GM19239 (cell line): ENCODE results near the gene ZNF536.
"Not testable (repeated sequence)": the region's sequence is repeated elsewhere in the genome, so short reads cannot be mapped to it uniquely, and the experiment has no call there.

Source experiments
- DNase-seq: peaks from one replicate; pipeline ENCODE4 v3.0.0; 2011; ENCODE audit warnings: low spot score; ENCODE audit not compliant: insufficient read length
- FAIRE-seq: peaks from 2 replicates; lab custom pipeline; 2011; peaks lifted over from hg19 to GRCh38; lab: Jason Lieb, UNC

ZNF536 gene

GRCh38 chr19:30340771-30341561, 31.2 kb upstream of the ZNF536 start:
- no peak for FAIRE-seq
- no peak for DNase-seq

- FAIRE-seq (no peak), DNase-seq (no peak)
These were observed 30.5 kb upstream of the ZNF536 start for GRCh38 chr19:30341611-30342201.

DNA sequence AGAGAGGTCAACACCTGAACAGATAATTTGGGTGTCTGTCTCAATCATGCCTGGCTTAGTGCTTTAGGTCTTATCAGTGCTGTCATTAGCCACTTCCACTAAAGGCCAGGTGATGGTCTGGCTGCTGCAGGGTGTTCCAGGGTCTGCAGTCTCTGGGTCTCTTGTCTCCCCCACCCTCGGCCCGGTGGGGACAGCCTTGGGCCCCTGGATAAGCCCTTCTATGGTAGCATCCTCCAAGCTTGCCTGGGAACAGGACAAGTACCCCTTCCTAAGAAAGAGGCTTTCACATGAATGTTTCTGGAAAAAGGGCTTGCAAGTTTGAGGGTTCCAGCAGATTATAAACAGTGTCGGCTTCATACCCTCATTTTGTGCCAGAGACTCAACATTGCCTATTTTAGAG, 29.3 kb upstream of the ZNF536 start:
- no peak for FAIRE-seq
- no peak for DNase-seq

DNA sequence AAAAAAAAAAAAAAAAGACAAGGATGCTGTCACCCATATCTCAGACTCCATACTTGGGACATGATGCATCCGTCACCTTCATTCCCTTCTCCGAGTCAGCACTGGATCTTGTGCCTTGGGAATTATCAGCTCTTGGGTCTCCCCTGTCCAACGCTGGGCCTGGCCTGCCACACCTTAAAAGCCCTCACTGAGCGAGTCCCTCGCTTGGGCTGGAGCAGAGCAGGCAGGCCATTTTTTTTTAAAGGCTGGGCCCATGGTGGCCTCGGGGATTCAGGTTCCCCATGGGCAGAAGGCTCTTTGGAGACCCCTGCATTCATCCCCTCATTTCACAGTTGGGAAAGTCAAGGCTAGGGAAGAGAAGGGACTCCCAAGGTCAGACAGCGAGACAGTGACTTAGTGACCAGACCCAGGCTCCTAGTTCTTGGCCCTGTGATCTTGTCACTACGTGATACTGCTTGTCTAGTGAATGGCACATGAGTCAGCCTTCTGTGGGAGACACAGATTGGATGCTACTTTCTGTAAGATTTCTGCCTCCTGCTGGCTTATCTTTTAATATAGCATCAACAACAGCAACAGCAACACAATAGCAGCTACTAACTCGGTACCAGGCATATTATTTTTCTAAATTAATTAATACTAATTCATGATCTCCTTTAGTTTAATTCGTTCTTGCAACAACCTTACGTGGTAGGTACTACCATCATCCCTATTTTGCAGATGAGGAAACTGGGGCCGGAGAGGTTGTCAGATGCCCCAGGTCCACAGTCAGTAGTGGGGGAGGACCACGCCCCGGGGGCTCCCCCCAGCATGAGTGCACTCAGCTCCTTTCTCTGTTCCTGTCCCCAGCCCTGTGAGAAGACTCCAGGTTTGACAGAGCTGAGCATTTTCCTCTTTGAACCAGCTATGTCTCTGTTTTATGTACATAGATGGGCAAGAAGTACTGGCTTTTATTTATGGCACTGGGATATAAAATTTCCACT, 27.4 kb upstream of the ZNF536 start:
- no peak for FAIRE-seq
- DNase-seq = no peak

GRCh38 chr19:30345686-30346085, 26.5 kb upstream of the ZNF536 start:
- DNase-seq = no peak
- no peak for FAIRE-seq

DNA sequence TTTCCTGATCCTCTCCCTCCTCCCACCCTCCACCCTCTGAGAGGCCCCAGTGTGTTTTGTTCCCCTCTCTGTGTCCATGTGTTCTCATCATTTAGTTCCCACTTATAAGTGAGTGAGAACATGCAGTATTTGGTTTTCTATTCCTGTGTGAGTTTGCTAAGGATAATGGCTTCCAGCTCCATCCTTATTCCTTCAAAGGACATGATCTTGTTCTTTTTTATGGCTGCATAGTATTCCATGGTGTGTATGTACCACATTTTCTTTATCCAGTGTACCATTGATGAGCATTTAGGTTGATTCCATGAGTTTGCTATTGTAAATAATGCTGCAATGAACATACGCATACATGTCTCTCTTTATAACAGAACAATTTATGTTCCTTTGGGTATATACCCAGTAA, 25.7 kb upstream of the ZNF536 start:
- not testable (repeated sequence) for FAIRE-seq, DNase-seq

GRCh38 chr19:30349131-30349730, 23.0 kb upstream of the ZNF536 start:
- no peak for FAIRE-seq
- no peak for DNase-seq

DNA sequence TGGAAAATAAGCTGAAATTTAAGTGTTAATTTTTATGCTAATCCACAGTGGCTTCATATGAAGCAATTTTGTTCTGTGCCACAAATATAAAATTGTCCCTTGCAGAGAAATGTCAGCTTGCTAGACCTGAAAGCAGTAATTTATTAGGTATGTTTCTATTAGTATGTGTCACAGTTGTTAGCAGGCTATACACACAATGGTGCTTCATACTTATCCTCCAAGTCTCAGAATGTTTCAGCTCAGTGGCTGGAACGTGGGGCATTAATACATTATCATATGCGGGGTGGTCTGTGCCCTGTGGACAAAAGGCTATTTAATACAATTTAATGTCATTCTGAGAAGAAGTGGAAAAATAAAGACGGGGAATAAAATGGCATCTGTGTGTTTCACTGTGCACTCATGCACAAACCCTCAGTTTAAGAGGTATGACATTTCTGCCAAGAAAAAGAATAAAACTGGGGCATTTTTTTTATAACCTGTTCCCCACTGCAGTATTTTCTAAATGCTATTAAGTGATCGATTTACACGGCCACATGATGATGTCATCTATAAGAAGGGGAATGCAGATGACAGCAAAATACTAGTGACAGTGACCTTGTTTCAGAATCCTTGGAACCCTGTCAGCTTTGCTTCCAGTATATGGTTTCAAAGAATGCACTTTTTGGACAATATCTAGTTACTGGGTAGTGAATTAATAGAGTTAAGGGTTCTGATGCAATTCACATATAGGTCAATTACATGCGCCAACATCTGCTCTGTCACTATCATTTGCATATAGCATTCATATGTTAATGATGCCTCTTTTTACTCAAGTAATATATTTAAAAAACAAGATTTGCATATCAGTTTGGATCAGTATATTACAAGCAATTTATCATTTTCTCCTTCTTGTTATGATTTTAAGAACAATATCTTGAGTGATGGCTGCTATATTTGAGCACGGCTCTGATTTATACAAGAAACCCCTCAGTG, 21.2 kb upstream of the ZNF536 start:
- FAIRE-seq (no peak), DNase-seq (no peak)

DNA sequence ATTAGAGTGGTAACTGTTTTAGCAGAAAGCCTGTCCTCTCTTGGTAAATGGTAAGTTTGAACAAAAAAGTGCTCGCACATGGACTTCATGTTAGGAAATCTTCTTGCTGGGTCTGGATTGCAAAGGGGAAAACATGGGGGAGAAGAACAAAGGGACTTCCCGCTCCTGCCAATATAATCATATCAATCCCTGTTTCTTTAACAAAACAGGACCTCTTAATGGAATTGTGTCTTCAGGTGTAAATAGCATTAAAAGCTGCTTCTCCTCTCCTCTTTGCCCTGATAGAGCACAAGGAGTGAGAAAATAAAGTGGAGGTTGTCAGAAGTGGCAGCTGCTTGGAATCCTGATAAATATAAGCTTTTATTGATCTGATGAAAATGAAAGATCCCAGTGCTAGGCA, 20.4 kb upstream of the ZNF536 start:
- FAIRE-seq = no peak

GRCh38 chr19:30353394-30353945, 18.7 kb upstream of the ZNF536 start:
- no peak for DNase-seq
- no peak for FAIRE-seq

More for the DNA sequence above, 20.4 kb upstream of the ZNF536 start:
- DNase-seq = no peak

- DNase-seq = no peak
- FAIRE-seq = no peak
These were observed 16.6 kb upstream of the ZNF536 start for GRCh38 chr19:30355586-30355985.

GRCh38 chr19:30356951-30357579, 15.1 kb upstream of the ZNF536 start:
- DNase-seq = no peak
- FAIRE-seq = no peak

- DNase-seq (no peak), FAIRE-seq (no peak)
These were observed 14.6 kb upstream of the ZNF536 start for GRCh38 chr19:30357580-30357954.

DNA sequence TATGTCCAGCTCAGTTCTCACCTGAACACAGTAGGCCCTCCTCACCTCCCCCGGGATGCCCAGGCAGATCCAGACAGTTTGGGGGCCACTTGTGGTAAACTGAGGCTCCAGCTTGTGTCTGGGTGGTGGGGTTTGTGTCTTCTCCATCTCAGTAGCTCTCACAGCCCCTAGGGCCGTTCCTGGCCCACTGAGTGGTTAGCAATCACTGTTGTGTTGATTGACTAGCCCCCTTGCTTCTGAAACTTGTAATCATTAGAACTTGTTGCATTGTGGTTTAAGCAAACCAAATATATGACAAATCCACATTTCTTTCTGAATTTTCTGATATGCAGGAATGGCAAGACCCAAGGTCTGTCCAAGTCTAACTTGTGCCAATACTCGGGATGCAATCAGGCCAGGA, 13.9 kb upstream of the ZNF536 start:
- DNase-seq (no peak), FAIRE-seq (no peak)

GRCh38 chr19:30358821-30359580, 13.2 kb upstream of the ZNF536 start:
- FAIRE-seq (no peak), DNase-seq (no peak)

DNA sequence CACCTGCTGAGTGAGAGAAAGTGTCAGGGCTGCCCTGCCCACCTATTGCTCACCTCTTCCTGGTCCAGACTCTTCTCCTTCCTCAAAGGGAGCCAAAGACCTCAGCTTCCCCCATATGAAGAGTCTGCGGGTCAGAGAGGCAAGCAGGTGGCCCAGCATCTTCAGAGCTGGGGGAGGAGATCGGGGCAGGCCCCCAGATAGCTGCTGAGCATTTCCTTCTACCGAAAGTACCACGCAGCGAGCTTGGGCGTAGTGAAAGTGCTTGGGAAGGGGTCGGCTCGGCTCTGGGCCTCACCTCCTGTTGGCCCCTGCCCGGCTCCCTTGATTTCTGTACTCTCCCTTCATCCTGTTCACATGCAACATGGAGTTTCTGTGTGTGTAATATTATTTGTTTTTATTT, 12.2 kb upstream of the ZNF536 start:
- no peak for DNase-seq
- FAIRE-seq = no peak

- DNase-seq (no peak), FAIRE-seq (no peak)
These were observed 11.6 kb upstream of the ZNF536 start for GRCh38 chr19:30360376-30361106.
